ENCODE data around the gene HCFC1. TPM values are rescaled to one million over a fixed set of nuclear protein-coding genes. Genes with fewer than 3 reads are reported as not detected.

HCFC1 gene
- total and polyA plus RNA-seq, 9 of the 15 experiments (the other 6 are each of a cell fraction or from before 2014, with no cell fraction given) = 2.8 to 133 (median 17.1) TPM

GRCh38 chrX:153897899-153898298 is 73.7 kb downstream of the HCFC1 start (continued):
- TF ChIP-seq MITF (IDR thresholded peaks at IDR 0.05) = peak; percentile 95
- no peak for TF ChIP-seq SRSF3 (IDR thresholded peaks at IDR 0.05; ENCODE audit: insufficient read depth, low read length)
- TF ChIP-seq AFF4 (CRISPR knock-in tag; IDR thresholded peaks at IDR 0.05) = no peak
- TF ChIP-seq ZNF785 (CRISPR knock-in tag; IDR thresholded peaks at IDR 0.05) = no peak
- peak; percentile 79; the same call in 1 of the 2 replicates for TF ChIP-seq MXI1 (IDR thresholded peaks at IDR 0.05; ENCODE audit: low read depth, low read length)
- TF ChIP-seq CBX5 (IDR thresholded peaks at IDR 0.05; ENCODE audit: borderline replicate concordance, low read depth) = no peak
- no peak for TF ChIP-seq L3MBTL2 (IDR thresholded peaks at IDR 0.05)
- peak; percentile 83; the same call in 1 of the 2 replicates for TF ChIP-seq HEY1 (CRISPR knock-in tag; IDR thresholded peaks at IDR 0.05; ENCODE audit: borderline replicate concordance)
- TF ChIP-seq MAZ (CRISPR knock-in tag; conservative IDR thresholded peaks at IDR 0.05 in 1 of 2, IDR thresholded peaks at IDR 0.05 in 1 of 2) = peak; percentile 45 to 59; a peak in 1 of 4 replicates
- no peak for TF ChIP-seq ERF (CRISPR knock-in tag; IDR thresholded peaks at IDR 0.05)
- no peak for TF ChIP-seq CBFB (CRISPR knock-in tag; IDR thresholded peaks at IDR 0.05)
- no peak for TF ChIP-seq KLF13 (tag; IDR thresholded peaks at IDR 0.05; ENCODE audit: borderline replicate concordance, low read depth)
- peak; percentile 96 to 99 for TF ChIP-seq HDAC1 (IDR thresholded peaks at IDR 0.05)
- no peak for TF ChIP-seq ZNF830 (CRISPR knock-in tag; IDR thresholded peaks at IDR 0.05)
- no peak for TF ChIP-seq SIN3A (IDR thresholded peaks at IDR 0.05; ENCODE audit: borderline replicate concordance in 2 of 2, control insufficient read depth in 1 of 2, low read depth in 2 of 2, low read length in 2 of 2)
- no peak for TF ChIP-seq ILK (tag; IDR thresholded peaks at IDR 0.05; ENCODE audit: borderline replicate concordance, low read depth)
- no peak for TF ChIP-seq ZBTB7A (IDR thresholded peaks at IDR 0.05; ENCODE audit: borderline replicate concordance, control insufficient read depth, low read depth, low read length)
- no peak for TF ChIP-seq SREBF1 (IDR thresholded peaks at IDR 0.05; ENCODE audit: borderline replicate concordance, low read depth, low read length)
- TF ChIP-seq HNRNPUL1 (IDR thresholded peaks at IDR 0.05; ENCODE audit: low read length) = no peak
- no peak for TF ChIP-seq DNMT1 (IDR thresholded peaks at IDR 0.05)
- TF ChIP-seq SMARCC2 (IDR thresholded peaks at IDR 0.05; ENCODE audit: low read depth) = peak; percentile 92
- no peak; the same call in 1 of the 2 replicates for TF ChIP-seq CGGBP1 (CRISPR knock-in tag; IDR thresholded peaks at IDR 0.05)
- TF ChIP-seq, protein P1, sequence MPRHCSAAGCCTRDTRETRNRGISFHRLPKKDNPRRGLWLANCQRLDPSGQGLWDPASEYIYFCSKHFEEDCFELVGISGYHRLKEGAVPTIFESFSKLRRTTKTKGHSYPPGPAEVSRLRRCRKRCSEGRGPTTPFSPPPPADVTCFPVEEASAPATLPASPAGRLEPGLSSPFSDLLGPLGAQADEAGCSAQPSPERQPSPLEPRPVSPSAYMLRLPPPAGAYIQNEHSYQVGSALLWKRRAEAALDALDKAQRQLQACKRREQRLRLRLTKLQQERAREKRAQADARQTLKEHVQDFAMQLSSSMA (CRISPR knock-in tag; IDR thresholded peaks at IDR 0.05) = no peak
- peak; percentile 69; the same call in 1 of the 2 replicates for TF ChIP-seq TEAD2 (tag; IDR thresholded peaks at IDR 0.05)
